GM18868 (cell line): Measurements from ENCODE around the gene NXPH1.

Experiments used
- ATAC-seq: cut with Tn5 transposase; IDR thresholded peaks from one replicate; pipeline ENCODE4 v1.9.1; 2021; ENCODE audit warnings: mild to moderate bottlenecking, moderate library complexity; ENCODE audit not compliant: unreplicated experiment

Gene NXPH1

GRCh38 chr7:8585591-8585990 lies 152.2 kb downstream of the NXPH1 start:
- ATAC-seq: no peak

GRCh38 chr7:8590225-8590624 lies 156.8 kb downstream of the NXPH1 start:
- ATAC-seq: no peak

GRCh38 chr7:8590791-8591190 lies 157.4 kb downstream of the NXPH1 start:
- no peak for ATAC-seq

- ATAC-seq: peak; percentile 35
Measured at GRCh38 chr7:8591289-8591688, 157.9 kb downstream of the NXPH1 start.

- no peak for ATAC-seq
Measured at GRCh38 chr7:8592167-8592566, 158.8 kb downstream of the NXPH1 start.

GRCh38 chr7:8594115-8594514 lies 160.7 kb downstream of the NXPH1 start:
- peak; percentile 37 for ATAC-seq

- ATAC-seq: no peak
Measured at GRCh38 chr7:8597565-8597964, 164.2 kb downstream of the NXPH1 start.

GRCh38 chr7:8601121-8601520 lies 167.7 kb downstream of the NXPH1 start:
- ATAC-seq: no peak

GRCh38 chr7:8605221-8605620 lies 171.8 kb downstream of the NXPH1 start:
- ATAC-seq: no peak

GRCh38 chr7:8612584-8612983 lies 179.2 kb downstream of the NXPH1 start:
- no peak for ATAC-seq

GRCh38 chr7:8613191-8613590 lies 179.8 kb downstream of the NXPH1 start:
- ATAC-seq: no peak

GRCh38 chr7:8615019-8615418 lies 181.6 kb downstream of the NXPH1 start:
- no peak for ATAC-seq

GRCh38 chr7:8618441-8619070 lies 185.1 kb downstream of the NXPH1 start:
- no peak for ATAC-seq

GRCh38 chr7:8620169-8620568 lies 186.8 kb downstream of the NXPH1 start:
- no peak for ATAC-seq

GRCh38 chr7:8625612-8626011 lies 192.2 kb downstream of the NXPH1 start:
- no peak for ATAC-seq

GRCh38 chr7:8627325-8627724 lies 193.9 kb downstream of the NXPH1 start:
- ATAC-seq: no peak

GRCh38 chr7:8628656-8629055 lies 195.2 kb downstream of the NXPH1 start:
- ATAC-seq: no peak

- no peak for ATAC-seq
Measured at GRCh38 chr7:8629504-8629903, 196.1 kb downstream of the NXPH1 start.

- ATAC-seq: no peak
Measured at GRCh38 chr7:8637322-8637721, 203.9 kb downstream of the NXPH1 start.

- ATAC-seq: no peak
Measured at GRCh38 chr7:8638076-8638475, 204.7 kb downstream of the NXPH1 start.

- peak; percentile 64 for ATAC-seq
Measured at GRCh38 chr7:8639668-8640067, 206.3 kb downstream of the NXPH1 start.

GRCh38 chr7:8640671-8641070 lies 207.3 kb downstream of the NXPH1 start:
- no peak for ATAC-seq
